H1 (cell line): ENCODE measurements around the gene CXCL9. TPM values are rescaled to one million over a fixed set of nuclear protein-coding genes. Genes with fewer than 3 reads are reported as not detected.
A peak's percentile ranks its signal among the peaks of the same experiment; 100 is the strongest.

Experiments used
- CTCF ChIA-PET: fragments of 300-600 bp; sonication (Branson Sonifier 250); formaldehyde crosslinking; loops from one replicate; lab custom pipeline; 2021; ENCODE audit not compliant: partially characterized antibody; lab: Charles Lee
- POLR2A ChIA-PET: fragments of 300-600 bp; sonication (Branson Sonifier 250); formaldehyde crosslinking; loops from one replicate; lab custom pipeline; 2021; ENCODE audit warnings: inconsistent platforms; ENCODE audit not compliant: partially characterized antibody; lab: Charles Lee
- DNase-seq, 2 experiments: peaks; one replicate each; pipeline versions ENCODE4 v3.0.0 to v3.0.0-alpha.2; 2010 to 2022; ENCODE audit warnings: low spot score in 2 of 2, low read depth in 1 of 2, mixed read lengths in 1 of 2
- FAIRE-seq: peaks from 2 replicates; lab custom pipeline; 2011; peaks lifted over from hg19 to GRCh38; lab: Jason Lieb, UNC
- H2AFZ ChIP-seq: 2 replicates; pipeline ENCODE4 v1.8.1; 2012; ENCODE audit warnings: low read length, inconsistent platforms
- H2AK5ac ChIP-seq: 2 replicates; pipeline ENCODE4 v1.6.1; 2013; ENCODE audit warnings: low read depth, low read length
- H2BK120ac ChIP-seq: replicated peaks from 2 replicates; pipeline ENCODE3; 2013; ENCODE audit warnings: low read depth, low read length, inconsistent platforms
- H2BK12ac ChIP-seq: 2 replicates; pipeline ENCODE4 v1.6.1; 2013; ENCODE audit warnings: low read depth, low read length
- H2BK15ac ChIP-seq: 2 replicates; pipeline ENCODE4 v1.6.1; 2013; ENCODE audit warnings: low read length
- H2BK20ac ChIP-seq: 2 replicates; pipeline ENCODE4 v1.6.1; 2013; ENCODE audit warnings: low read length
- H2BK5ac ChIP-seq: 2 replicates; pipeline ENCODE4 v1.6.1; 2013; ENCODE audit warnings: low read depth, low read length
- H3K14ac ChIP-seq: 2 replicates; pipeline ENCODE4 v1.6.1; 2013; ENCODE audit warnings: inconsistent platforms; ENCODE audit not compliant: insufficient read length
- H3K18ac ChIP-seq: 2 replicates; pipeline ENCODE4 v1.6.1; 2013; ENCODE audit warnings: low read length; ENCODE audit errors: extremely low read depth
- H3K23ac ChIP-seq: 2 replicates; pipeline ENCODE4 v1.6.1; 2013; ENCODE audit warnings: inconsistent platforms; ENCODE audit not compliant: insufficient read length
- H3K23me2 ChIP-seq: 2 replicates; pipeline ENCODE4 v1.6.1; 2013; ENCODE audit warnings: low read depth, low read length
- H3K27ac ChIP-seq: 2 replicates; pipeline ENCODE4 v1.6.1; 2011; ENCODE audit warnings: low read depth, low read length, inconsistent platforms
- H3K27me3 ChIP-seq, 4 experiments: replicated peaks in 1 of 4; 1 replicate in 1 of 4; 2 replicates in 3 of 4; pipeline versions ENCODE4 v1.6.1 to v1.8.1; 2011 to 2013; ENCODE audit warnings: low read length in 3 of 4, mild to moderate bottlenecking in 3 of 4, inconsistent platforms in 2 of 4, mixed read lengths in 2 of 4, moderate library complexity in 1 of 4; ENCODE audit not compliant: control insufficient read depth in 3 of 4, insufficient read depth in 3 of 4; ENCODE audit errors: extremely low read depth in 1 of 4
- H3K36me3 ChIP-seq, 4 experiments: 2 replicates each; pipeline versions ENCODE4 v1.6.1 to v1.8.1; 2011 to 2013; ENCODE audit warnings: mild to moderate bottlenecking in 4 of 4, low read length in 3 of 4, moderate library complexity in 2 of 4, control low read depth in 1 of 4, inconsistent platforms in 1 of 4; ENCODE audit not compliant: insufficient read depth in 4 of 4, control insufficient read depth in 2 of 4
- H3K4ac ChIP-seq: replicated peaks from 2 replicates; pipeline ENCODE3; 2013; ENCODE audit warnings: low read length, low read depth, mixed read lengths, inconsistent platforms; ENCODE audit not compliant: insufficient read length
- H3K4me1 ChIP-seq, 4 experiments: replicated peaks in 1 of 4; 1 replicate in 1 of 4; 2 replicates in 3 of 4; pipeline versions ENCODE4 v1.6.1 to v1.8.1; 2011 to 2013; ENCODE audit warnings: low read length in 3 of 4, inconsistent platforms in 2 of 4, mixed read lengths in 1 of 4; ENCODE audit not compliant: insufficient read depth in 4 of 4, control insufficient read depth in 3 of 4
- H3K4me2 ChIP-seq, 2 experiments: 2 replicates each; pipeline versions ENCODE4 v1.6.1 to v1.8.1; 2011 to 2013; ENCODE audit warnings: low read depth in 2 of 2, low read length in 2 of 2, control low read depth in 1 of 2, inconsistent platforms in 1 of 2, mild to moderate bottlenecking in 1 of 2; ENCODE audit not compliant: insufficient read depth in 1 of 2
- H3K4me3 ChIP-seq, 4 experiments: fragments of 200-600, 300-600 bp in 1 of 4; sonication (generic), shearing (Covaris generic), sonication (Bioruptor Twin) in 1 of 4; 2 replicates each; pipeline versions ENCODE4 v1.5.1 to v1.8.1; 2011 to 2016; ENCODE audit warnings: low read length in 4 of 4, low read depth in 3 of 4, control low read depth in 2 of 4, inconsistent platforms in 2 of 4, mild to moderate bottlenecking in 2 of 4, mixed read lengths in 1 of 4, moderate library complexity in 1 of 4; ENCODE audit not compliant: insufficient read depth in 2 of 4; ENCODE audit errors: extremely low read depth in 1 of 4
- H3K56ac ChIP-seq: replicated peaks from 2 replicates; pipeline ENCODE3; 2013; ENCODE audit warnings: low read depth, mild to moderate bottlenecking, mixed read lengths, low read length, inconsistent platforms; ENCODE audit not compliant: insufficient read length
- H3K79me1 ChIP-seq: 2 replicates; pipeline ENCODE4 v1.6.1; 2013; ENCODE audit warnings: low read depth, low read length, control low read depth
- H3K79me2 ChIP-seq, 2 experiments: 2 replicates each; pipeline versions ENCODE4 v1.6.1 to v1.8.1; 2012 to 2013; ENCODE audit warnings: low read length in 2 of 2, mild to moderate bottlenecking in 2 of 2, inconsistent platforms in 1 of 2; ENCODE audit not compliant: insufficient read depth in 2 of 2, control insufficient read depth in 1 of 2
- H3K9ac ChIP-seq, 4 experiments: replicated peaks in 1 of 4; 1 replicate in 1 of 4; 2 replicates in 3 of 4; pipeline versions ENCODE4 v1.6.1 to v1.8.1; 2011 to 2013; ENCODE audit warnings: low read depth in 3 of 4, low read length in 3 of 4, control low read depth in 2 of 4, mild to moderate bottlenecking in 2 of 4, moderate library complexity in 2 of 4, inconsistent platforms in 1 of 4; ENCODE audit errors: extremely low read depth in 1 of 4
- H3K9me3 ChIP-seq, 2 experiments: 2 replicates each; pipeline versions ENCODE4 v1.6.1 to v1.8.1; 2012 to 2013; ENCODE audit warnings: mild to moderate bottlenecking in 2 of 2, moderate library complexity in 2 of 2, control low read depth in 1 of 2, inconsistent platforms in 1 of 2, low read depth in 1 of 2, low read length in 1 of 2, mixed read lengths in 1 of 2; ENCODE audit not compliant: insufficient read depth in 2 of 2
- H4K20me1 ChIP-seq, 2 experiments: replicated peaks in 1 of 2; 2 replicates each; pipeline versions ENCODE3 to v1.8.1; 2011 to 2013; ENCODE audit warnings: inconsistent platforms in 2 of 2, low read length in 2 of 2, mild to moderate bottlenecking in 1 of 2; ENCODE audit not compliant: insufficient read depth in 2 of 2, control insufficient read depth in 1 of 2
- H4K5ac ChIP-seq: 2 replicates; pipeline ENCODE4 v1.6.1; 2013; ENCODE audit warnings: low read length, low read depth, mixed read lengths, inconsistent platforms; ENCODE audit not compliant: insufficient read length
- H4K8ac ChIP-seq: 2 replicates; pipeline ENCODE4 v1.8.0; 2013; ENCODE audit warnings: mild to moderate bottlenecking, moderate library complexity, low read length, inconsistent platforms; ENCODE audit not compliant: insufficient read depth; ENCODE audit errors: extremely low read depth
- H4K91ac ChIP-seq: replicated peaks from 2 replicates; pipeline ENCODE3; 2013; ENCODE audit warnings: low read length, mixed read lengths, inconsistent platforms; ENCODE audit not compliant: insufficient read length
- E2F6 ChIP-seq: IDR thresholded peaks from 2 replicates; pipeline ENCODE4 v1.6.1; 2012; ENCODE audit warnings: inconsistent platforms
- GABPA ChIP-seq: IDR thresholded peaks from 2 replicates; pipeline ENCODE4 v1.6.1; 2011; ENCODE audit warnings: mild to moderate bottlenecking, low read length, moderate library complexity, borderline replicate concordance; ENCODE audit not compliant: insufficient read depth
- RNF2 ChIP-seq: fragments of 200-900, 300-1000 bp; sonication (generic); IDR thresholded peaks from 2 replicates; pipeline ENCODE4 v1.7.1; 2016; ENCODE audit warnings: borderline replicate concordance, low read depth, mild to moderate bottlenecking, antibody characterized with exemption, low read length; ENCODE audit not compliant: poor library complexity, severe bottlenecking; ENCODE audit errors: missing control alignments
- WGBS, 2 experiments: shearing (Covaris generic) in 1 of 2; methylation state at CpG; one replicate each; pipeline versions ENCODE4 v1.1.6 to v1.1.7; 2013 to 2015; ENCODE audit warnings: low lambda C conversion rate in 2 of 2, mixed read lengths in 2 of 2, inconsistent platforms in 1 of 2, low coverage in 1 of 2, missing lambda C conversion rate in 1 of 2; ENCODE audit not compliant: insufficient replicate concordance in 2 of 2, insufficient coverage in 1 of 2, insufficient read length in 1 of 2; ENCODE audit errors: extremely low coverage in 1 of 2, missing lambda C conversion rate in 1 of 2; 5-methylcytosine and 5-hydroxymethylcytosine counted together
- polyA plus RNA-seq, 7 experiments: library from polyadenylated mRNA; depleted of rRNA in 3 of 7; stranded (reverse) in 5 of 7; unstranded in 2 of 7; fragments of >200 nt in 5 of 7; fragments of 200-250 nt in 2 of 7; gene quantifications; 1 replicate in 5 of 7; 2 replicates in 1 of 7; 4 replicates in 1 of 7; pipeline versions ENCODE4 v1.2.1 to v1.2.3, GENCODE V29; 2011 to 2013; ENCODE audit warnings: missing spikeins in 2 of 7, mixed read lengths in 2 of 7
- total RNA-seq: library from RNA; stranded (reverse); fragmentation: NEBNext Ultra II Directional; extraction: Animal tissue kit (Norgen Biotek cat#: 25700); gene quantifications from 2 replicates; pipeline ENCODE4 v1.2.1, GENCODE V29; 2021

The CXCL9 gene
- total and polyA plus RNA-seq, 2 of the 8 experiments (the other 6 are each of a cell fraction or from before 2014, with no cell fraction given): not detected

- no peak within 1 kb of the TSS for H3K18ac ChIP-seq
- no peak within 1 kb of the TSS for H2BK5ac ChIP-seq
- H3K36me3 ChIP-seq: no peaks in the 10 kb centered on the region
- H4K91ac ChIP-seq: no peak within 1 kb of the TSS
- H3K4me3 ChIP-seq: no peak within 1 kb of the TSS
- no peaks in the 10 kb centered on the region for H3K4me1 ChIP-seq
- H3K14ac ChIP-seq: no peak within 1 kb of the TSS
- no peak within 1 kb of the TSS for H2AK5ac ChIP-seq
- TF ChIP-seq RNF2 (no peak), E2F6 (0 out of 2 replicates have a peak, but pooled peaks have one; percentile 21), GABPA (no peak)
- H3K27me3 ChIP-seq: no peaks in the 10 kb centered on the region
- no peaks in the 10 kb centered on the region for H3K23me2 ChIP-seq
- H3K4ac ChIP-seq: no peak within 1 kb of the TSS
- no peak within 1 kb of the TSS for H3K9ac ChIP-seq
- FAIRE-seq (no peak), DNase-seq (no peak)
- no peaks in the 10 kb centered on the region for H3K9me3 ChIP-seq
- no peak within 1 kb of the TSS for H3K27ac ChIP-seq
- ChIA-PET POLR2A (no interaction called here), CTCF (interaction anchor here (1.7 kb wide), 1 partner anchor 27 kb away, joined by 4 read pairs; no protein-coding TSS in a partner anchor)
- H3K4me2 ChIP-seq: no peak within 1 kb of the TSS
- H3K79me1 ChIP-seq: no peaks in the 10 kb centered on the region
- no peaks in the 10 kb centered on the region for H4K20me1 ChIP-seq
- H4K5ac ChIP-seq: no peak within 1 kb of the TSS
- no peaks in the 10 kb centered on the region for H3K79me2 ChIP-seq
- no peak within 1 kb of the TSS for H4K8ac ChIP-seq
- H2BK15ac ChIP-seq: no peak within 1 kb of the TSS
- 71% methylated on average over 3 of the region's 3 CpGs; no CpG with 5 or more reads in 1 of the 2 experiments for WGBS, 2 experiments
- no peak within 1 kb of the TSS for H2BK12ac ChIP-seq
- no peak within 1 kb of the TSS for H3K23ac ChIP-seq
- no peak within 1 kb of the TSS for H3K56ac ChIP-seq
- no peak within 1 kb of the TSS for H2BK120ac ChIP-seq
- H2BK20ac ChIP-seq: no peak within 1 kb of the TSS
- H2AFZ ChIP-seq: peak within 1 kb of the TSS; percentile 76; the same call in 1 of the 2 replicates
Observed at GRCh38 chr4:76023389-76023788, 16.1 kb upstream of the CXCL9 start, which contains the start of gene CXCL10. Gene CXCL10 (minus strand): TSS chr4:76023497. CDS start chr4:76023431, 66 bp downstream.
